ENCODE data around the gene XRCC5.

- TF ChIP-seq EZH2 (IDR thresholded peaks at IDR 0.05; ENCODE audit: low read length) (no peak), CTCF (optimal IDR thresholded peaks at IDR 0.05 in 1 of 3, IDR thresholded peaks at IDR 0.05 in 1 of 3, conservative IDR thresholded peaks at IDR 0.05 in 1 of 3; ENCODE audit: extremely low read depth in 1 of 3, insufficient read depth in 2 of 3, low read length in 3 of 3) (no peak)
Observed at GRCh38 chr2:216142540-216142939, 33.4 kb downstream of the XRCC5 start.
